CD14-positive monocyte (primary cell): ENCODE data around the gene PDE8A. TPM values are rescaled to one million over a fixed set of nuclear protein-coding genes. Genes with fewer than 3 reads are reported as not detected.

ENCODE experiments used
- DNase-seq, 3 donors: peaks; one replicate each; pipeline ENCODE4 v3.0.0-alpha.2; 2011 to 2022
- H2AFZ ChIP-seq: 2 replicates; pipeline ENCODE4 v1.6.0; 2012; ENCODE audit warnings: mild to moderate bottlenecking, low read depth, low read length, inconsistent platforms; ENCODE audit not compliant: insufficient read depth, poor library complexity, severe bottlenecking
- H3K27ac ChIP-seq, 2 donors: 1 replicate in 1 of 2; 2 replicates in 1 of 2; pipeline ENCODE4 v1.5.1; 2012 to 2013; ENCODE audit warnings: low read length in 2 of 2, control low read depth in 1 of 2, inconsistent platforms in 1 of 2, low read depth in 1 of 2, mild to moderate bottlenecking in 1 of 2
- H3K27me3 ChIP-seq, 2 donors: one replicate each; pipeline versions ENCODE4 v1.6.0 to v1.6.1; 2011 to 2013; ENCODE audit warnings: low read length in 2 of 2; ENCODE audit not compliant: control insufficient read depth in 2 of 2, insufficient read depth in 2 of 2
- H3K36me3 ChIP-seq, 2 donors: replicated peaks in 1 of 2; 1 replicate in 1 of 2; 2 replicates in 1 of 2; pipeline versions ENCODE4 v1.5.1 to v1.6.1; 2012 to 2013; ENCODE audit warnings: low read length in 2 of 2, control low read depth in 1 of 2, inconsistent platforms in 1 of 2, mild to moderate bottlenecking in 1 of 2; ENCODE audit not compliant: insufficient read depth in 2 of 2, control insufficient read depth in 1 of 2
- H3K4me1 ChIP-seq, 2 donors: 1 replicate in 1 of 2; 2 replicates in 1 of 2; pipeline versions ENCODE4 v1.5.1 to v1.6.1; 2012 to 2013; ENCODE audit warnings: low read length in 2 of 2, control low read depth in 1 of 2, inconsistent platforms in 1 of 2, mild to moderate bottlenecking in 1 of 2, moderate library complexity in 1 of 2; ENCODE audit not compliant: insufficient read depth in 2 of 2, control insufficient read depth in 1 of 2
- H3K4me2 ChIP-seq: replicated peaks from 2 replicates; pipeline ENCODE3; 2012; ENCODE audit warnings: low read length, moderate library complexity, mild to moderate bottlenecking; ENCODE audit not compliant: poor library complexity, severe bottlenecking; ENCODE audit errors: extremely low read depth
- H3K4me3 ChIP-seq, 3 experiments: fragments of 200-600 bp in 1 of 3; sonication (generic) in 1 of 3; replicated peaks in 1 of 3; 1 replicate in 2 of 3; 2 replicates in 1 of 3; pipeline ENCODE4 v1.5.1; 2011 to 2013; ENCODE audit warnings: low read length in 3 of 3, mild to moderate bottlenecking in 3 of 3, control low read depth in 2 of 3, low read depth in 2 of 3, inconsistent platforms in 1 of 3, moderate library complexity in 1 of 3
- H3K79me2 ChIP-seq: 2 replicates; pipeline ENCODE4 v1.6.0; 2012; ENCODE audit warnings: mild to moderate bottlenecking, control low read depth, inconsistent platforms, low read length, moderate library complexity; ENCODE audit not compliant: insufficient read depth
- H3K9ac ChIP-seq: 2 replicates; pipeline ENCODE4 v1.6.0; 2017; ENCODE audit warnings: low read length, mild to moderate bottlenecking; ENCODE audit not compliant: insufficient read depth, poor library complexity, severe bottlenecking
- H3K9me3 ChIP-seq, 2 donors: replicated peaks in 1 of 2; 1 replicate in 1 of 2; 2 replicates in 1 of 2; pipeline versions ENCODE4 v1.5.1 to v1.6.1; 2012 to 2013; ENCODE audit warnings: low read length in 2 of 2, control low read depth in 1 of 2; ENCODE audit not compliant: control insufficient read depth in 1 of 2, insufficient read depth in 1 of 2
- H4K20me1 ChIP-seq: 2 replicates; pipeline ENCODE4 v1.6.0; 2012; ENCODE audit warnings: mild to moderate bottlenecking, low read length, control low read depth, moderate library complexity; ENCODE audit not compliant: insufficient read depth
- H3K27ac Mint-ChIP-seq, 7 donors: one replicate each; pipeline ENCODE4 v1.8.0; 2020; ENCODE audit warnings: mild to moderate bottlenecking in 7 of 7, mixed read lengths in 7 of 7, moderate library complexity in 6 of 7, inconsistent platforms in 2 of 7
- H3K27me3 Mint-ChIP-seq, 3 donors: one replicate each; pipeline ENCODE4 v1.8.0; 2021 to 2022; ENCODE audit warnings: low read depth in 3 of 3, mild to moderate bottlenecking in 3 of 3, mixed read lengths in 3 of 3, moderate library complexity in 3 of 3, inconsistent platforms in 1 of 3
- H3K36me3 Mint-ChIP-seq, 2 donors: one replicate each; pipeline ENCODE4 v1.8.0; 2020; ENCODE audit warnings: mixed read lengths in 2 of 2, inconsistent platforms in 1 of 2, mild to moderate bottlenecking in 1 of 2
- H3K4me1 Mint-ChIP-seq: one replicate; pipeline ENCODE4 v1.8.0; 2020; ENCODE audit warnings: mild to moderate bottlenecking, mixed read lengths
- H3K4me3 Mint-ChIP-seq, 2 donors: one replicate each; pipeline ENCODE4 v1.8.0; 2020; ENCODE audit warnings: mild to moderate bottlenecking in 2 of 2, mixed read lengths in 2 of 2, moderate library complexity in 1 of 2
- H3K9me3 Mint-ChIP-seq, 7 donors: one replicate each; pipeline ENCODE4 v1.8.0; 2020 to 2022; ENCODE audit warnings: mixed read lengths in 7 of 7, mild to moderate bottlenecking in 6 of 7, moderate library complexity in 6 of 7, inconsistent platforms in 2 of 7
- CTCF ChIP-seq: fragments of 200-600 bp; IDR thresholded peaks from one replicate; pipeline ENCODE4 v1.8.0; 2022; ENCODE audit warnings: antibody characterized with exemption, mild to moderate bottlenecking
- WGBS: methylation state at CpG from one replicate; pipeline ENCODE4 v1.1.5; 2013; ENCODE audit warnings: missing lambda C conversion rate; ENCODE audit not compliant: insufficient coverage; 5-methylcytosine and 5-hydroxymethylcytosine counted together
- intact Hi-C, 2 donors: fragments of 100-400 bp; cut with micrococcal nuclease; formaldehyde crosslinking; loops; one replicate each; pipeline versions ENCODE4 v1.15.0 to v1.15.1; 2023
- polyA plus RNA-seq, 3 donors: library from polyadenylated mRNA; depleted of rRNA in 1 of 3; unstranded in 2 of 3; stranded (reverse) in 1 of 3; fragments of 300-500 nt in 2 of 3; fragments of >200 nt in 1 of 3; fragmentation: Illumina TruSeq in 2 of 3; gene quantifications; 1 replicate in 2 of 3; 2 replicates in 1 of 3; pipeline ENCODE4 v1.2.3, GENCODE V29; 2012 to 2021

Gene PDE8A
- polyA plus RNA-seq, 3 donors = 2.8 to 33.4 (median 4.9) TPM

GRCh38 chr15:85024003-85024402, 42.3 kb downstream of the PDE8A start:
- no peak for DNase-seq
- Mint-ChIP-seq H3K27ac (no peak overlapping the region), H3K4me3 (no peak overlapping the region), H3K27me3 (no peaks in the 10 kb centered on the region), H3K36me3 (no peaks in the 10 kb centered on the region), H3K9me3 (no peaks in the 10 kb centered on the region), H3K4me1 (peaks cover 33% of the 10 kb centered on the region)
- Histone ChIP-seq H4K20me1 (peaks cover 93% of the 10 kb centered on the region), H3K27ac (no peak overlapping the region), H3K4me2 (no peak overlapping the region), H3K4me3 (no peak overlapping the region), H3K27me3 (no peaks in the 10 kb centered on the region), H3K36me3 (no peaks in the 10 kb centered on the region), H3K4me1 (no peaks in the 10 kb centered on the region), H3K9me3 (no peaks in the 10 kb centered on the region), H3K9ac (no peak overlapping the region), H2AFZ (no peak overlapping the region), H3K79me2 (peaks cover 49% of the 10 kb centered on the region)
- WGBS = 100% methylated on average over 2 of the region's 3 CpGs
- TF ChIP-seq CTCF = no peak
- intact Hi-C loops = no loop called here

- Histone ChIP-seq H3K27me3 (no peaks in the 10 kb centered on the region), H2AFZ (no peak overlapping the region), H3K9me3 (no peaks in the 10 kb centered on the region), H3K9ac (no peak overlapping the region), H4K20me1 (peaks cover 92% of the 10 kb centered on the region), H3K4me1 (peaks cover under 1 to 3% of the 10 kb centered on the region in 2 donors), H3K79me2 (peaks cover 46% of the 10 kb centered on the region), H3K27ac (no peak overlapping the region), H3K36me3 (no peaks in the 10 kb centered on the region), H3K4me3 (no peak overlapping the region), H3K4me2 (no peak overlapping the region)
- no peaks in the 10 kb centered on the region for H3K9me3 Mint-ChIP-seq
- no CpG with 5 or more reads among the region's 4 CpGs for WGBS
- no peak overlapping the region for H3K27ac Mint-ChIP-seq
- TF ChIP-seq CTCF = no peak
- H3K27me3 Mint-ChIP-seq = no peaks in the 10 kb centered on the region
- no peak for DNase-seq
- no peak overlapping the region for H3K4me3 Mint-ChIP-seq
- peaks cover 0 to 3% of the 10 kb centered on the region in 2 donors for H3K36me3 Mint-ChIP-seq
- intact Hi-C loops = no loop called here
- H3K4me1 Mint-ChIP-seq = peaks cover 39% of the 10 kb centered on the region
Observed at GRCh38 chr15:85024509-85025336, 43.1 kb downstream of the PDE8A start.
